OCI-LY3 (cell line): ENCODE measurements around the gene C21orf58.

Experiments used
- CTCF ChIP-seq: fragments of 200-600, 300-600 bp; sonication (generic); IDR thresholded peaks from 2 replicates; pipeline ENCODE4 v1.5.1; 2014; ENCODE audit warnings: antibody characterized with exemption, low read length, low read depth
- EZH2phosphoT487 ChIP-seq: fragments of 200-600 bp; shearing (Covaris generic); IDR thresholded peaks from 2 replicates; pipeline ENCODE4 v1.6.1; 2018; ENCODE audit warnings: antibody characterized with exemption, mixed run types, low read depth

- TF ChIP-seq CTCF, result no peak
- no peak for TF ChIP-seq EZH2phosphoT487
Measured at GRCh38 chr21:46295996-46296752, 27.5 kb downstream of the C21orf58 start.
